B cell (primary cell): Measurements from ENCODE around the gene SLC39A12. TPM values are rescaled to one million over a fixed set of nuclear protein-coding genes. Genes with fewer than 3 reads are reported as not detected.
"Not testable (repeated sequence)": the region's sequence is repeated elsewhere in the genome, so short reads cannot be mapped to it uniquely, and the experiment has no call there.

Source experiments
- ATAC-seq: fragments of 200-7000 bp; cut with Tn5 transposase; one replicate; pipeline ENCODE4 v1.10.0; 2021; ENCODE audit warnings: low read depth, mild to moderate bottlenecking, moderate number of reproducible peaks, moderate library complexity
- CTCF ChIA-PET: fragments of 350-600 bp; sonication (Branson Sonifier 250); formaldehyde crosslinking; loops from one replicate; lab custom pipeline; 2021; ENCODE audit warnings: antibody characterized with exemption, inconsistent platforms; lab: Charles Lee
- POLR2A ChIA-PET: fragments of 350-600 bp; sonication (Branson Sonifier 250); formaldehyde crosslinking; loops from one replicate; lab custom pipeline; 2021; ENCODE audit warnings: antibody characterized with exemption; lab: Charles Lee
- DNase-seq: peaks from one replicate; pipeline ENCODE4 v3.0.0; 2013
- H2AFZ ChIP-seq: 2 replicates; pipeline ENCODE4 v1.6.1; 2012; ENCODE audit warnings: mild to moderate bottlenecking, low read depth, low read length; ENCODE audit not compliant: insufficient read depth, poor library complexity, severe bottlenecking
- H3K27ac ChIP-seq, 2 donors: 1 replicate in 1 of 2; 2 replicates in 1 of 2; pipeline ENCODE4 v1.5.1; 2012 to 2013; ENCODE audit warnings: low read length in 2 of 2, mild to moderate bottlenecking in 2 of 2, moderate library complexity in 1 of 2
- H3K27me3 ChIP-seq, 4 experiments: fragments of 200-600 bp in 1 of 4; sonication (generic) in 1 of 4; replicated peaks in 1 of 4; 1 replicate in 2 of 4; 2 replicates in 2 of 4; pipeline versions ENCODE4 v1.6.1 to v1.7.0; 2013 to 2016; ENCODE audit warnings: low read length in 3 of 4, mild to moderate bottlenecking in 2 of 4, mixed read lengths in 1 of 4, moderate library complexity in 1 of 4; ENCODE audit not compliant: insufficient read depth in 4 of 4, control insufficient read depth in 3 of 4; ENCODE audit errors: control extremely low read depth in 1 of 4
- H3K36me3 ChIP-seq, 2 experiments: replicated peaks in 1 of 2; 1 replicate in 1 of 2; 2 replicates in 1 of 2; pipeline versions ENCODE4 v1.6.1 to v1.7.1; 2013; ENCODE audit warnings: low read length in 1 of 2; ENCODE audit not compliant: insufficient read depth in 2 of 2, control insufficient read depth in 1 of 2; ENCODE audit errors: control extremely low read depth in 1 of 2, extremely low read depth in 1 of 2
- H3K4me1 ChIP-seq, 2 donors: fragments of 200-600 bp in 1 of 2; sonication (generic) in 1 of 2; 1 replicate in 1 of 2; 2 replicates in 1 of 2; pipeline versions ENCODE4 v1.5.1 to v1.6.1; 2013 to 2017; ENCODE audit warnings: low read length in 2 of 2; ENCODE audit not compliant: control insufficient read depth in 2 of 2, insufficient read depth in 2 of 2
- H3K4me2 ChIP-seq: replicated peaks from 2 replicates; pipeline ENCODE3; 2012; ENCODE audit warnings: mild to moderate bottlenecking, low read depth, low read length; ENCODE audit not compliant: poor library complexity, severe bottlenecking
- H3K4me3 ChIP-seq, 5 experiments: fragments of 200-600 bp in 1 of 5; sonication (generic) in 1 of 5; 1 replicate in 3 of 5; 2 replicates in 2 of 5; pipeline versions ENCODE4 v1.5.1 to v1.7.0; 2011 to 2016; ENCODE audit warnings: low read length in 4 of 5, mild to moderate bottlenecking in 4 of 5, low read depth in 2 of 5, control low read depth in 1 of 5, moderate library complexity in 1 of 5; ENCODE audit not compliant: insufficient read depth in 1 of 5; ENCODE audit errors: control extremely low read depth in 1 of 5, extremely low read depth in 1 of 5
- H3K79me2 ChIP-seq: fragments of 200-600 bp; sonication (generic); one replicate; pipeline ENCODE4 v1.6.0; 2016; ENCODE audit warnings: low read length; ENCODE audit not compliant: control insufficient read depth, insufficient read depth
- H3K9ac ChIP-seq: fragments of 200-600 bp; sonication (generic); 2 replicates; pipeline ENCODE4 v1.6.1; 2017; ENCODE audit warnings: mild to moderate bottlenecking, low read length, moderate library complexity
- H3K9me3 ChIP-seq, 3 donors: one replicate each; pipeline versions ENCODE4 v1.6.1 to v1.7.1; 2013; ENCODE audit warnings: low read length in 2 of 3; ENCODE audit not compliant: control insufficient read depth in 2 of 3, insufficient read depth in 1 of 3; ENCODE audit errors: control extremely low read depth in 1 of 3
- H4K20me1 ChIP-seq: 2 replicates; pipeline ENCODE4 v1.6.0; 2012; ENCODE audit warnings: mild to moderate bottlenecking, low read length; ENCODE audit not compliant: insufficient read depth, control insufficient read depth, poor library complexity, severe bottlenecking
- H3K27ac Mint-ChIP-seq: one replicate; pipeline ENCODE4 v1.8.0; 2021; ENCODE audit warnings: mixed read lengths
- H3K27me3 Mint-ChIP-seq: one replicate; pipeline ENCODE4 v1.8.0; 2021; ENCODE audit warnings: mixed read lengths
- H3K4me1 Mint-ChIP-seq: one replicate; pipeline ENCODE4 v1.8.0; 2021; ENCODE audit warnings: mixed read lengths
- H3K4me3 Mint-ChIP-seq: one replicate; pipeline ENCODE4 v1.8.0; 2021; ENCODE audit warnings: mixed read lengths
- H3K9me3 Mint-ChIP-seq: one replicate; pipeline ENCODE4 v1.8.0; 2022; ENCODE audit warnings: mixed read lengths; ENCODE audit not compliant: insufficient read depth
- EZH2 ChIP-seq: IDR thresholded peaks from 2 replicates; pipeline ENCODE4 v1.6.1; 2012; ENCODE audit warnings: borderline replicate concordance, low read depth, mild to moderate bottlenecking, moderate library complexity, low read length; ENCODE audit not compliant: insufficient read depth, poor library complexity, severe bottlenecking
- WGBS: methylation state at CpG from one replicate; pipeline ENCODE4 v1.1.5; 2013; ENCODE audit warnings: missing lambda C conversion rate; ENCODE audit not compliant: insufficient coverage; 5-methylcytosine and 5-hydroxymethylcytosine counted together
- intact Hi-C: fragments of 100-400 bp; cut with micrococcal nuclease; formaldehyde crosslinking; loops from one replicate; pipeline ENCODE4 v1.10.0; 2022
- polyA plus RNA-seq: library from polyadenylated mRNA; depleted of rRNA; stranded (reverse); fragments of >200 nt; gene quantifications from 2 replicates; pipeline ENCODE4 v1.2.3, GENCODE V29; 2012
- total RNA-seq, 2 donors: library from RNA; stranded (reverse); fragments of 120-200 nt in 1 of 2; gene quantifications; 1 replicate in 1 of 2; 2 replicates in 1 of 2; pipeline versions ENCODE4 v1.2.3 to v1.2.4, GENCODE V29; 2013 to 2022
- TF ChIP-seq, protein P1 (sequence below): fragments of 200-600 bp; IDR thresholded peaks from one replicate; pipeline ENCODE4 v1.8.0; 2022; ENCODE audit warnings: antibody characterized with exemption, mild to moderate bottlenecking

SLC39A12 gene
- total and polyA plus RNA-seq, 2 donors (not counting 1 experiment from before 2014, with no cell fraction given): not detected

DNA sequence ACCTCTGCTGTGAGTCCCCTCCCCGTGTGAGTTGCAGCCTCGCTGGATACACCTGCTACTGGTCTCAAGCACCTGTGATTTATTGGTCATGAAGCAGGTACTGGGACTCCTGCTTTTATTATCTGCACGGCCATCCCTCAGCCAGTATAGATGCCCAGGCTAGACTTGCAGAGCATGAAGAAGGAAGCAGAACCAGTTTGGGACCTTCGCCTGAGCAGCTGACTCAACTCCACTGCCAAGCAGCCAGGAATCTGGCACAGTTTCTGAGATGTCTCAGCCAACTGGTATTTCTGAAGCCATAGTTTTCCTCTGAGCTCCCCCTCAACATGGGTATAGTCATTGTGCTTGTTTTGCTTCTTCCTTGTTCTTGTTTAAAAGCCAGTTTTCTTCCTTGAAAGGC lies 28.0 kb upstream of the SLC39A12 start:
- ChIA-PET POLR2A (no interaction called here), CTCF (no interaction called here)
- 91% methylated on average over 4 of the region's 4 CpGs for WGBS
- Mint-ChIP-seq H3K27ac (no peak overlapping the region), H3K27me3 (no peaks in the 10 kb centered on the region), H3K4me3 (no peak overlapping the region), H3K9me3 (no peaks in the 10 kb centered on the region), H3K4me1 (no peaks in the 10 kb centered on the region)
- DNase-seq: no peak
- Histone ChIP-seq H3K4me3 (no peak overlapping the region), H3K4me2 (no peak overlapping the region), H3K79me2 (no peaks in the 10 kb centered on the region), H3K9me3 (no peaks in the 10 kb centered on the region), H3K27me3 (no peaks in the 10 kb centered on the region), H2AFZ (no peak overlapping the region), H4K20me1 (no peaks in the 10 kb centered on the region), H3K9ac (no peak overlapping the region), H3K36me3 (no peaks in the 10 kb centered on the region), H3K4me1 (no peaks in the 10 kb centered on the region), H3K27ac (no peak overlapping the region)
- ATAC-seq: no peak
- intact Hi-C loops: no loop called here
- TF ChIP-seq, protein P1, sequence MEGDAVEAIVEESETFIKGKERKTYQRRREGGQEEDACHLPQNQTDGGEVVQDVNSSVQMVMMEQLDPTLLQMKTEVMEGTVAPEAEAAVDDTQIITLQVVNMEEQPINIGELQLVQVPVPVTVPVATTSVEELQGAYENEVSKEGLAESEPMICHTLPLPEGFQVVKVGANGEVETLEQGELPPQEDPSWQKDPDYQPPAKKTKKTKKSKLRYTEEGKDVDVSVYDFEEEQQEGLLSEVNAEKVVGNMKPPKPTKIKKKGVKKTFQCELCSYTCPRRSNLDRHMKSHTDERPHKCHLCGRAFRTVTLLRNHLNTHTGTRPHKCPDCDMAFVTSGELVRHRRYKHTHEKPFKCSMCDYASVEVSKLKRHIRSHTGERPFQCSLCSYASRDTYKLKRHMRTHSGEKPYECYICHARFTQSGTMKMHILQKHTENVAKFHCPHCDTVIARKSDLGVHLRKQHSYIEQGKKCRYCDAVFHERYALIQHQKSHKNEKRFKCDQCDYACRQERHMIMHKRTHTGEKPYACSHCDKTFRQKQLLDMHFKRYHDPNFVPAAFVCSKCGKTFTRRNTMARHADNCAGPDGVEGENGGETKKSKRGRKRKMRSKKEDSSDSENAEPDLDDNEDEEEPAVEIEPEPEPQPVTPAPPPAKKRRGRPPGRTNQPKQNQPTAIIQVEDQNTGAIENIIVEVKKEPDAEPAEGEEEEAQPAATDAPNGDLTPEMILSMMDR: no peak
- no peak for TF ChIP-seq EZH2

DNA sequence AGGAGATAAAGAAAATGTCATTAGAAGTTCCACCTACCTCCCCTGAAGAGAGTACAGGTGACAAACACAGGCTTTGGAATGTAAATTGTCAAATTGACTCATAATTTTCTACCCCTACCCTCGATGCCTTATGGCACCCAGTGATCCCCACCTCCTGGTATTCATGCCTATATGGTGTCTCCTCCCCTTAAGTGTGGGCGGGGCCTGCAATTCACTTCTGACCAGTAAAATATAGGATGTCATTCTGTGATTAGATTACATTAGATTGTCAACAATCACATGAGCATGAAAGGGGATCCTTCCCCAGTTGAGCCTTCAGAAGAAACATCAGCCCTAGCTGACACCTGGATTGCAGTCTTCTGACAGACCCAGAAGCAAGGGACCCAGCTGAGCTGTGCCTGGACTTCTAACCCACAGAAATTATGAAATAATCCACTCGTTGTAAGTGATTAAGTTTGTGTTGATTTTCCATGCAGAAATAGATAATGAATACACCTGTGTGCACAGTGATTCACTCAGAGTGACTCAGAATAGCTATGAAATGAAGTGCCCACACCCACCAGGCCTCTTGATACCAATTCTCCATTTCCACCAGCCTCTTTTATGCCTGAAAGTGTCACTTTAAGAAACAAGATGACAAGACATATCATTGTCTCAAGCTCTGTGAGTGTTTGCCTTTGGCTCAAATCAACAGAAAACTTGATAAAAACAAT lies 8.5 kb upstream of the SLC39A12 start:
- no peaks in the 10 kb centered on the region for H3K4me1 ChIP-seq
- no CpG with 5 or more reads among the region's 3 CpGs for WGBS
- H3K27me3 ChIP-seq: no peaks in the 10 kb centered on the region
- no peaks in the 10 kb centered on the region for H4K20me1 ChIP-seq
- no peak overlapping the region for H3K4me2 ChIP-seq
- ATAC-seq (no peak), DNase-seq (no peak)
- H3K9ac ChIP-seq: no peak overlapping the region
- no peaks in the 10 kb centered on the region for H3K9me3 ChIP-seq
- TF ChIP-seq, protein P1: no peak
- TF ChIP-seq EZH2: no peak
- ChIA-PET POLR2A (no interaction called here), CTCF (no interaction called here)
- Mint-ChIP-seq H3K27ac (no peak overlapping the region), H3K9me3 (peaks cover 3% of the 10 kb centered on the region), H3K4me3 (no peak overlapping the region), H3K4me1 (no peaks in the 10 kb centered on the region), H3K27me3 (peaks cover 4% of the 10 kb centered on the region)
- no peak overlapping the region for H3K4me3 ChIP-seq
- intact Hi-C loops: no loop called here
- no peaks in the 10 kb centered on the region for H3K79me2 ChIP-seq
- no peak overlapping the region for H2AFZ ChIP-seq
- H3K27ac ChIP-seq: no peak overlapping the region
- H3K36me3 ChIP-seq: no peaks in the 10 kb centered on the region

DNA sequence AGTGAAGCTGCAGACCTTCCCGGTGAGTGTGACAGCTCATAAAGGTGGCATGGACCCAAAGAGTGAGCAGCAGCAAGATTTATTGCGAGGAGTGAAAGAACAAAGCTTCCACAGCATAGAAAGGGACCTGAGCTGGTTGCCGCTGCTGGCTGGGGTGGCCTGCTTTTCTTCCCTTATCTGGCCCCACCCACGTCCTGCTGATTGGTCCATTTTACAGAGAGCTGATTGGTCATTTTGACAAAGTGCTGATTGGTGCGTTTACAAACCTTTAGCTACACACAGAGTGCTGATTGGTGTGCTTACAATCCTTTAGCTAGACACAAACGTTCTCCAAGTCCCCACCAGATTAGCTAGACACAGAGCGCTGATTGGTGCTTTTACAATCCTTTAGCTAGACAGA lies 1.4 kb upstream of the SLC39A12 start:
- H3K4me3 Mint-ChIP-seq, H3K27ac ChIP-seq, H4K20me1 ChIP-seq, H3K4me1 Mint-ChIP-seq, H2AFZ ChIP-seq, H3K9ac ChIP-seq, ATAC-seq, DNase-seq, H3K4me1 ChIP-seq, H3K27me3 Mint-ChIP-seq, H3K27me3 ChIP-seq, H3K4me2 ChIP-seq, H3K27ac Mint-ChIP-seq, POLR2A ChIA-PET, H3K36me3 ChIP-seq, H3K4me3 ChIP-seq, H3K9me3 ChIP-seq, intact Hi-C loops, H3K9me3 Mint-ChIP-seq, H3K79me2 ChIP-seq, CTCF ChIA-PET: not testable (repeated sequence)
- WGBS: 84% methylated on average over 6 of the region's 7 CpGs
